ENCODE results near the gene PKP1. TPM values are rescaled to one million over a fixed set of nuclear protein-coding genes. Genes with fewer than 3 reads are reported as not detected.

PKP1 gene
- total RNA-seq, 1 experiment from 2014 or later = not detected

- Histone ChIP-seq H3K27me3 (replicated peaks; ENCODE audit: control insufficient read depth, insufficient read depth, low read length) (no peaks in the 10 kb centered on the region), H3K4me1 (peaks cover 33% of the 10 kb centered on the region), H3K36me3 (ENCODE audit: control insufficient read depth, insufficient read depth, low read length) (no peaks in the 10 kb centered on the region), H3K4me3 (ENCODE audit: low read depth, low read length) (no peak overlapping the region), H3K9me3 (no peaks in the 10 kb centered on the region)
- TF ChIP-seq CTCF (IDR thresholded peaks at IDR 0.05; ENCODE audit: insufficient read depth in 1 of 2, low read depth in 1 of 2, low read length in 1 of 2, severe bottlenecking in 1 of 2, unreplicated experiment in 1 of 2) = no peak
- Mint-ChIP-seq H3K36me3 (ENCODE audit: insufficient read depth, unreplicated experiment) (no peaks in the 10 kb centered on the region), H3K27ac (ENCODE audit: unreplicated experiment) (no peak overlapping the region), H3K4me1 (ENCODE audit: low read depth, unreplicated experiment) (peaks cover 16% of the 10 kb centered on the region), H3K9me3 (ENCODE audit: unreplicated experiment) (no peaks in the 10 kb centered on the region), H3K4me3 (ENCODE audit: unreplicated experiment) (no peak overlapping the region), H3K27me3 (ENCODE audit: insufficient read depth, unreplicated experiment) (peaks cover 5% of the 10 kb centered on the region)
- DNase-seq = no peak
- ChIA-PET POLR2A (no interaction called here), CTCF (no interaction called here)
- no TSS peak for BruUV-seq (replicated peaks)
- intact Hi-C loops (cut with micrococcal nuclease; ENCODE audit: unreplicated experiment) = loop anchor here (5.0 kb wide), 1 partner anchor 39 kb away; no protein-coding TSS in a partner anchor
These were observed 22.5 kb downstream of the PKP1 start for GRCh38 chr1:201305815-201306214.

- H3K36me3 Mint-ChIP-seq (ENCODE audit: insufficient read depth, unreplicated experiment) = no peaks in the 10 kb centered on the region
- Histone ChIP-seq H3K4me3 (ENCODE audit: low read depth, low read length) (no peak overlapping the region), H3K9me3 (no peaks in the 10 kb centered on the region), H3K27me3 (replicated peaks; ENCODE audit: control insufficient read depth, insufficient read depth, low read length) (no peaks in the 10 kb centered on the region), H3K4me1 (peaks cover 30% of the 10 kb centered on the region), H3K36me3 (ENCODE audit: control insufficient read depth, insufficient read depth, low read length) (no peaks in the 10 kb centered on the region)
- H3K4me1 Mint-ChIP-seq (ENCODE audit: low read depth, unreplicated experiment) = peaks cover 11% of the 10 kb centered on the region
- BruUV-seq (replicated peaks) = no TSS peak
- intact Hi-C loops (cut with micrococcal nuclease; ENCODE audit: unreplicated experiment) = loop anchor here (5.0 kb wide), 1 partner anchor 40 kb away; no protein-coding TSS in a partner anchor
- POLR2A ChIA-PET = no interaction called here
- DNase-seq = no peak
- H3K27me3 Mint-ChIP-seq (ENCODE audit: insufficient read depth, unreplicated experiment) = peaks cover 5% of the 10 kb centered on the region
- CTCF ChIA-PET = no interaction called here
- H3K4me3 Mint-ChIP-seq (ENCODE audit: unreplicated experiment) = no peak overlapping the region
- TF ChIP-seq CTCF (IDR thresholded peaks at IDR 0.05; ENCODE audit: insufficient read depth in 1 of 2, low read depth in 1 of 2, low read length in 1 of 2, severe bottlenecking in 1 of 2, unreplicated experiment in 1 of 2) = no peak
- no peaks in the 10 kb centered on the region for H3K9me3 Mint-ChIP-seq (ENCODE audit: unreplicated experiment)
- H3K27ac Mint-ChIP-seq (ENCODE audit: unreplicated experiment) = no peak overlapping the region
These were observed 23.9 kb downstream of the PKP1 start for GRCh38 chr1:201307231-201307630.

GRCh38 chr1:201307760-201308499 is 24.6 kb downstream of the PKP1 start:
- CTCF ChIA-PET = interaction anchor here (0.6 to 1.3 kb wide), 5 partner anchors 15 to 396 kb away, joined by 3 to 8 read pairs (median 3); no protein-coding TSS in a partner anchor
- POLR2A ChIA-PET = no interaction called here
- H3K4me3 ChIP-seq (ENCODE audit: low read depth, low read length) = no peak overlapping the region
- no peaks in the 10 kb centered on the region for H3K9me3 Mint-ChIP-seq (ENCODE audit: unreplicated experiment)
- no peak overlapping the region for H3K4me3 Mint-ChIP-seq (ENCODE audit: unreplicated experiment)
- no peaks in the 10 kb centered on the region for H3K36me3 ChIP-seq (ENCODE audit: control insufficient read depth, insufficient read depth, low read length)
- H3K36me3 Mint-ChIP-seq (ENCODE audit: insufficient read depth, unreplicated experiment) = no peaks in the 10 kb centered on the region
- peaks cover 8% of the 10 kb centered on the region for H3K4me1 Mint-ChIP-seq (ENCODE audit: low read depth, unreplicated experiment)
- intact Hi-C loops (cut with micrococcal nuclease; ENCODE audit: unreplicated experiment) = loop anchor here (5.0 kb wide), 1 partner anchor 41 kb away; no protein-coding TSS in a partner anchor
- no peaks in the 10 kb centered on the region for H3K27me3 ChIP-seq (replicated peaks; ENCODE audit: control insufficient read depth, insufficient read depth, low read length)
- H3K27me3 Mint-ChIP-seq (ENCODE audit: insufficient read depth, unreplicated experiment) = peaks cover 5% of the 10 kb centered on the region
- no peak for TF ChIP-seq CTCF (IDR thresholded peaks at IDR 0.05; ENCODE audit: insufficient read depth in 1 of 2, low read depth in 1 of 2, low read length in 1 of 2, severe bottlenecking in 1 of 2, unreplicated experiment in 1 of 2)
- H3K27ac Mint-ChIP-seq (ENCODE audit: unreplicated experiment) = peak overlapping the region; percentile 46
- peak; percentile 60 to 66 for DNase-seq
- H3K9me3 ChIP-seq = no peaks in the 10 kb centered on the region
- H3K4me1 ChIP-seq = peaks cover 27% of the 10 kb centered on the region
- BruUV-seq (replicated peaks) = no TSS peak
